ENCODE measurements around the gene PPP6R2.
A peak's percentile ranks its signal among the peaks of the same experiment; 100 is the strongest.

Gene PPP6R2, protein sequence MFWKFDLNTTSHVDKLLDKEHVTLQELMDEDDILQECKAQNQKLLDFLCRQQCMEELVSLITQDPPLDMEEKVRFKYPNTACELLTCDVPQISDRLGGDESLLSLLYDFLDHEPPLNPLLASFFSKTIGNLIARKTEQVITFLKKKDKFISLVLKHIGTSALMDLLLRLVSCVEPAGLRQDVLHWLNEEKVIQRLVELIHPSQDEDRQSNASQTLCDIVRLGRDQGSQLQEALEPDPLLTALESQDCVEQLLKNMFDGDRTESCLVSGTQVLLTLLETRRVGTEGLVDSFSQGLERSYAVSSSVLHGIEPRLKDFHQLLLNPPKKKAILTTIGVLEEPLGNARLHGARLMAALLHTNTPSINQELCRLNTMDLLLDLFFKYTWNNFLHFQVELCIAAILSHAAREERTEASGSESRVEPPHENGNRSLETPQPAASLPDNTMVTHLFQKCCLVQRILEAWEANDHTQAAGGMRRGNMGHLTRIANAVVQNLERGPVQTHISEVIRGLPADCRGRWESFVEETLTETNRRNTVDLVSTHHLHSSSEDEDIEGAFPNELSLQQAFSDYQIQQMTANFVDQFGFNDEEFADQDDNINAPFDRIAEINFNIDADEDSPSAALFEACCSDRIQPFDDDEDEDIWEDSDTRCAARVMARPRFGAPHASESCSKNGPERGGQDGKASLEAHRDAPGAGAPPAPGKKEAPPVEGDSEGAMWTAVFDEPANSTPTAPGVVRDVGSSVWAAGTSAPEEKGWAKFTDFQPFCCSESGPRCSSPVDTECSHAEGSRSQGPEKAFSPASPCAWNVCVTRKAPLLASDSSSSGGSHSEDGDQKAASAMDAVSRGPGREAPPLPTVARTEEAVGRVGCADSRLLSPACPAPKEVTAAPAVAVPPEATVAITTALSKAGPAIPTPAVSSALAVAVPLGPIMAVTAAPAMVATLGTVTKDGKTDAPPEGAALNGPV

DNA sequence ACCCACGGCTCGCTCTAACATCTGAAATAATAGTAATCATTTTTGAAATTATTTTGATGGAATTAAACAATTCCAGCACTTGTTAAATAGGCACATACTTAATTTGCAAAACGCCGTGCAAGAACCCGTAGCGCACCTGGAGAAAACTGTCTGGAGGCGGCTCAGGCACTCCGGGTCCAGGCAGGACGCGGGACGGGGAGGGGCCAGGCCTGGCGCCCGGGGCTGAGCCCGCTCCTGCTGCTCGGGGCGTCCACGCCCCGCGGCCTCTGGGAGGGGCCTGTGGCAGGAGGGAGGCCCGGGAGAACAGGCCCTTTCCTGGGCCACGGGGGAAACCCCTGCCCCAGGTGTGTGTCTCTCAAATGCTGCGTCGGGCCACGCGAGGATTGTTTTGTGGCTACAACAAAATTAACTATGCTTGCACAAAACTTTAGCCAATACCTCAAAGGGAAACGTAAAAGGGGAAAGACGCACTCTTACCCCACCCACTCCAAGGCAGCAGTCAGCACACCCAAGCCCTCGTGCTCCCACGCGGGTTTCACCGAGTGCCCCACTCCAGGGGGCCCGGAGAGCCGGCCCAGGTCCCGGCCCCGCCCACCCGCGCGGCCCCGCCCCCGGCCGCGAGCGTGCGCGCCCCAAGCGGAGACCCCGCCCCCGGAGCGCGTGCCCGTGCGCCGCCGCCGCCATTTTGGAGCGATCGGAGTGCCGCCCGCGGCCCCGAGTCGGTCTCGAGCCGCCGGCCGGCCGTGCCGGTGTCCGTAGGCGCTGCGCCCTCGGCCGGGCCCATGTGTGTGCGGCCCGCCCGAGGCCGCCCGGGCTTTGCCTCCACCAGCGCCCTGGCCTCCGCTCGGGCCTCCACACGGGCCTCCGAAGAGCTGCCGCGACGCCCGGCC is at the start of gene PPP6R2:
Gene PPP6R2, plus strand, starts transcription at position 677 of the 890 bp plus-strand sequence. CDS start 50,582 bp downstream, outside the sequence.
- TF ChIP-seq ZNF274 (IDR thresholded peaks at IDR 0.05; ENCODE audit: low read depth, low read length): no peak
- peak within 1 kb of the TSS; percentile 96 for H3K4me3 ChIP-seq (ENCODE audit: low read length)

DNA sequence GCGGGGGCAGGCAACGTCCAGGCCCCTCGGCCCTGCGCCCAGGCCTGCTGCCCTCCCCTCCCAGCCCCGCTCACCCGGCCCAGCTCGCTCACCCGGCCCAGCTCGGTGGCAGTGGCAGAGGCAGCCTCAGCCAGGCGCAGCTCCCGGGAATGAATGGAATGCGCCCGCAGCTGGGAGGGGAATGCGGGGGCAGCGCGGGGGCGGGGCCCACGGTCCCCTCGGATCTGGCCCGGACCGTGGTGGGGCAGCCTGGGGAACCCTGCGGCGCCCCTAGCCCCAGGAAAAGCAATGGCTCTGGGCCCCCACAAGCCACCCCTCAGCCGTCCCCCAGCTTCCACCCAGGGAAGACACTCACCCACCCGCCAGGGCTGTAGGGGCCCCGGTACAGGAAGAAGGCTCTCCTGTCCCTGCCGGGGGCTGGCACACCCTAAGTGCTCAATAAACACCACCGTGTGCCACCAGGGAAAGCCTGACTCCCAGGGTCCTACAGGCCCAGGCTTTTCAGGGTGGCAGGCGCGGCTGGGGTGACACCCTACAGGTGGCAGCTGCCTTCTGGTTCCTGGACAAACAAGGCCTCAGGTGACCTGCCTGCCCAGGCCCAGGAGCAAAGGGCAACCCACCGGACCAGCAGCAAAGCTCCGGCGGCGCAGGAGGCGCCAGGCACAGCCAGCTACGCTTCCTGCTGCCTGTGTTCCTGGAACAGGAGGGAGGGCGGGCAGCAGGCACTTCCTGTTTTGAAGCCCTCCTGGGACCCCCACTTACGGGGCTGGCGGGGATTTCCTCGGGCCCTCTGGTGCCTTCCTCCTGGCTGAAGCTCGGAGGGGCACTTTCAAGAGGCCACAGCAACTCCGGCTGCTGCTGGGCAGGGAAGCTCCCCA is 49.4 kb upstream of the PPP6R2 start:
- no peak for TF ChIP-seq ZNF274 (IDR thresholded peaks at IDR 0.05; ENCODE audit: low read depth, low read length)
- peak overlapping the region; percentile 13; the same call in 1 of the 2 replicates for H3K4me3 ChIP-seq (ENCODE audit: low read length)

DNA sequence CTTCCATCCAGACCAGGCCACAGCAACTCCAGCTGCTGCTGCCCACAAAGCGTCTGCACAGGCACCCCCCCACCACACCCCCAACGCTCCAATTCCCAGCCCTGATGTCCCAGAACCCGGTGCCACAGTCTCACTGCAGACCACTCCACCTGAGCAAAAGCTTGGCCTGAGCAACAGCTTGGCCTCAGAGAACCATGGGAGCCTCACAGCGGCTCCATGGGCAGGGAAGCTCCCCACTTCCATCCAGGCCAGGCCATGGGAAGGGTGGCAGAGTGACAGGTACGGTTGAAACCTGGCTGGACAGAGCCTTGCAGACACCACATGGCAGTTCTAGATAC is 48.8 kb upstream of the PPP6R2 start:
- no peak overlapping the region; the same call in 1 of the 2 replicates for H3K4me3 ChIP-seq (ENCODE audit: low read length)
- TF ChIP-seq ZNF274 (IDR thresholded peaks at IDR 0.05; ENCODE audit: low read depth, low read length): no peak

DNA sequence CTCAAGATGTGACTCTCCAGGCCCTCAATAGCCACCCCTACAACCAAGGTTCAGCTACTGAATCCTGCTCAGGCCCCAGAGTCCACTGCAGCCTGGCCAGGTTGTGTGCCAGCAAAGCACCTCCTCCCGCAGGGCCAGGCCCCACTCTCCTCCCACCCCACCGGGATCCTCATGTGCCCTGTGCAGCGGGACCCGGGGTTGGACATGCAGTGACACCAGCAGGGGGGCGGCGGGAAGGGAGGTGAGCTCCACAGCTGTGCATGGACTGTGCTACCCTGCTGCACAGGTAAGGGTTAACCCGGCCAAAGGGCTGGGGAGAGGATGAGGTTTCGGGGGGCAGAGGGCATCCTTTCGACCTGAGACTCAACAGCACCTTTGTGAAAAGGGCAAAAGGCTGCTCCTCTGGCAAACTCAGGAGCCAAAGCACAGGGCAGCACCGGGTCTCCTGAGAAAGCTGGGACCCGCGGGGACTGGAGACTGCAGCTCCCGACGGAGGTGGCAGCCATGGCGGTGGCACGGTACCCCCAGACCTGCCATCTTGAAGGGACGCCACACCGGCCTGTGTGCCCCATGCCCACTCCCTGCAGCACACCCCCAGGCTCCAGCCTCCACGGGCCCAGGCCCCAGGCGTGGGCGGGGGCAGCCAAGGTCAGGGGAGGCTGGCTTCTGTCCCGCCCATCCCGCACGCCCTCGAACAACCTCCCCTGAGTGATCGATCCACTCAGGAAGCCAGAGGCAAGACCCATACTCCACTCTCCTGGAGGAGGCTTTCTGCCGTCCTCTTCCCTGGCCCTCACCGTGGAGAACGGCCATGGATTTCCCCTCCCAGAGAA is 46.3 kb upstream of the PPP6R2 start:
- TF ChIP-seq ZNF274 (IDR thresholded peaks at IDR 0.05; ENCODE audit: low read depth, low read length): no peak

DNA sequence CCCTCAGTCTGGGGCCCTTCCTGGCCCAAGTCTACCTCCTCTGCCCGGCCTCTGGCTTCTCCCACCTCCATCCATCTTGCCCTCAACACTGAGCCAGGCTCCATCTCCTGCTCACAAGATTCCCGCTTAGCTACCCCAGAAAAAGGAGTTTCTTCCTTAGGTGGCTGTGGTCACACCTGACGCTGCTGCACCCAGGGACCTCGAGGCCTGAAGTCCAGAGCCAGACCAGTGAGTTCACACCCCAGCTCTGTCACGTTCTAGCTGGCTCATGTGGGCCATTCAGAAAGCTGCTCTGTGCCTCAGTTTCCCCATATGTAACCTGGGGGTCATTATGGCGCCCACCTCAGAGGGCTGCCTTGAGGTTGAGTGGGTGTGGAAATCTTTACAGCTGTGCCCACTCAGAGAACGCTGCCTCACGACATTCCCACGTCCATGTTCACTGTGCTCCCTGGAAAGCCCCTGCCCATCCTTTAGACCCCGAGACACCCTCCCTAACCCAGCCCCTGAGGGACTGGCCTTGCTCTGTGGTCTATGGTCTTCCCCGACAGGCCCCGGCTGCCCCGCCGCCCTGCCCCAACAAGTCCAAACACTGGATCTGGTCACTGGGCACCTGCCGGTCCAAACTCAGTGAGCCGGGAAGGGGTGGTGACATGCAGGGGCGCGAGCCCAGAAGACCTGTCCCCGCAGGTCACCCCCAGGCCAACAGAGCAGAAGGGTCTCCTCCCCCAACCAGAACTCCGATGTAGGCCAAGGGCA is 45.4 kb upstream of the PPP6R2 start:
- H3K4me3 ChIP-seq (ENCODE audit: low read length): no peak overlapping the region
- no peak for TF ChIP-seq ZNF274 (IDR thresholded peaks at IDR 0.05; ENCODE audit: low read depth, low read length)

More for the DNA sequence above, 46.3 kb upstream of the PPP6R2 start:
- no peak overlapping the region for H3K4me3 ChIP-seq (ENCODE audit: low read length)

DNA sequence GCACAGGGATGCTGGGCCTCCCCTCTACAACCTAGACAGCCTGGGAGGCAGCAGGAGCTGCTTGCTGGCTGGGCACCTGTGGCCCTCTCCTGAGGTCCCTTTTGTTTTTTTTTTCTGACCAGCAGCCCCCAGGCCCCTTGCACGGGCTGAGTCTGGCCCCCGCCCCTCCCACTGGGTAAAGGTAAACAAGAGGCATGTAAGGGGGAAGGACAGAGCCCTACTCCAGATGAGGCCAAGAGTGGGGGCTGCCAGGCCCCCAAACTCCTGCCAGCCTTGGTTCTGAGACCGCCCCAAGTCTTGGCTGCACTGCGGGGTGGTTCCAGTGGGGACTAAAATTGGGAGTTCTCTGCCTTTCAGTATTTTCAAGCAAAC is 44.9 kb upstream of the PPP6R2 start:
- no peak for TF ChIP-seq ZNF274 (IDR thresholded peaks at IDR 0.05; ENCODE audit: low read depth, low read length)
- no peak overlapping the region for H3K4me3 ChIP-seq (ENCODE audit: low read length)

DNA sequence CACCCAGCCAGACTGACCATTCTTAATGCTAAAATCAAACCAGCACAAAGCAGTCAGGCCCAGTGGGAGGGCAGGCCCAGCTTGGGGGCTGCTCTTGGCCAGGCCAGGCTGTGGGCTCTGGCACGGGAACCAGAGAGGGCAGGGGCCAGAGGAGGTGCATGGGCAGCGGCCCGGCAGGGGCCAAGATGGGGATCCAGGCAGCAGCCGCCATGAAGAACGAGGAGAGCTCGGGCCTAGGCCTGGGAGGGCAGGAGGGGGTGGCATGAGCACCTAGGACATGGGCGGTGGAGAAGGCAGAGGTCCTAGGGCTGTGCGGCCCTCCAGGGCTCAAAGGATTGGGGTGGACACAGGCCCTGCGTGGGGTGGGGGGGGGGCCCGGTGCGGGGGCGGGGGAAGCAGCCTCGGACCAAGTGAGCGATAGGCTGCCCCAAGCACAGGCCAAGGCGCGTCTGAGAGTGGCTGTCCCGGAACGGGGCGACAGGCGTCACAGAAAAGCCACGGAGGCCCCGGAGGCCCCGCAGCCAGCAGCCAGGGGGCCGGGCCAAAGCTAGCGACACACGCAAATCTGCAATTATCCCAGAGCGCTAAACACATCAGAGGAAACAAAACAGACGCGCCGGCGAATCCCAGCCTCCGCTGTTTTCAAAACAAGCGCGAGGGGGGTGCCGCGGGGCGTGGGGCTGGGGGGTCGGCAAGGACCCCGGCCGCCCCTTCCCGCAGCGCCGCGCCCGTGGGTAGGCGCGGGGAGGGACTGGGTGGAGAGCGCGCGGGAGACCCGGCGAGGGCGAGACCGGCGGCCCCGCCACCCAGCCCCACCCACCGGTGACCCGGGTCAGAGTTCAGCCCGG is 44.0 kb upstream of the PPP6R2 start:
- H3K4me3 ChIP-seq (ENCODE audit: low read length): no peak overlapping the region; the same call in 1 of the 2 replicates
- TF ChIP-seq ZNF274 (IDR thresholded peaks at IDR 0.05; ENCODE audit: low read depth, low read length): no peak

DNA sequence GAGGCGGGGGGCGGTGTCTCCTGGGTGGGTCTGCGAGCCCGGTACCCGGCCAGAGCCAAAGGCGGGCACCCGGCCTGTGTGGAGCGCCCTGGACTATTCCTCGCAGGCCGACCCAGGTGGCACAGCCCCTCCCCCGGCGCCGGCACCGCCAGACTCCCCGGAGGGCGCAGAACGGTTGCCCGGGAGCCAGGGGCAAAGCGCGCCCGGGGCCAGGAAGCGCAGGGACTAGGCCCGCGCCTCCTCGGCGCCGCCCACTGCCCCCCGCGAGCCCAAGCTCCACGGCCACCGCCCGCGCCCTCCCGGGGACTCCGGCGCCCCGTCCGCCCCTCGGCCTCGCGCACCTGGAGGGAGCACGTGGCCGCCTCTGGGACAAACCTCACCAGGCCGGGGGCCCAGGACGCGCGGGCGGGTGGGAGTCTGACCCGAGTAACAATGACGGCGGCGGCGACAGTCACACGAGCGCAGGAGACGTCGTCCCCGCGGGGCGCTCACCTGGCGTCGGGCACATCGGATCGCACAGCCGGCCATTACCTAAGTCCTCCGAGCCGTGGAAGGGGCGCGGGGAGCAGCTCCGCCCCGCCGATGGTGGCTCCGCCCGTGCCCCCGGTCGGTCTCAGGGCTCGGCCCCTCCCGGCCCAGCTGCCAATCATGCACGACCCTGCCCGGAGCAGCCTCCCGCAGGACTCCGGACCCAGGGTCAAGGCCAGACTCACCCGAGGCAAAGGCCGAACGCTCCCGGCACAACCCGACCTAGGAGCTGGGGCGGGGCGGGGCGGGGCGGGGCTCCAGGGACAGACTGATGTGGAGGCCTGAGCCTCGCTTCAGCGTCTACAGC is 43.1 kb upstream of the PPP6R2 start:
- no peak for TF ChIP-seq ZNF274 (IDR thresholded peaks at IDR 0.05; ENCODE audit: low read depth, low read length)

DNA sequence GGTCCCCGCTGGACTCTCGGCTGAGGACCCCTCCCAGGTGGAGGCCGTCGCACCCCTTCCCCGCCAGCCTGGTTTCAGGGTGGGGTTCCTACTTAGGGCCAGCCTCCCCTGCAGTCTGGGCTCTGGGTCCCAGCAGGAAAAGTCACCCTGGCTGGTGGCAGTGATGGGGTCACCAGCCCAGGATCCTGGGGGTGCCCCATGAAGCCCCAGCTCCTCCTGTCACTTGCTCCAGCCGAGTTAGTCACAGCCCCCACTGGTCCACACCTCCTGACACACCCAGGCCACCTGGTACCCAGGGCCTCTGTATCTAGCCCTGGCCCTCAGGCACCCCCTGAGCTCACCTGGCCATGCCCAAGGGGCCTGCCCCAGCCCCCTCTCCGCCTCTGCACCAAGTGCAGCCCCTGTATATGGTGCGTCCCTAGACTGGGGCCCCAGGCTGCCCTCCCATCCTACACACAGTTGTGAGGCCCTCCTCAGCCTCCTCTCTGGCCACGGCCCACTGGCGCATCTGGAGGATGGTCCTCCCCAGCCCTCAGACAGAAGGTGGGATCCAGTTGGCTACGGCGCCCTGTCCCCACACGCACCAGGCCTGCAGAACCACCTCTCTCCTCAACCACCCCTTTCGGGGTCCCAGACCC is 42.4 kb upstream of the PPP6R2 start:
- no peak for TF ChIP-seq ZNF274 (IDR thresholded peaks at IDR 0.05; ENCODE audit: low read depth, low read length)
- no peak overlapping the region for H3K4me3 ChIP-seq (ENCODE audit: low read length)

More for the DNA sequence above, 43.1 kb upstream of the PPP6R2 start:
- no peak overlapping the region; the same call in 1 of the 2 replicates for H3K4me3 ChIP-seq (ENCODE audit: low read length)
